Mucosa of descending colon (tissue), 3 donors: ENCODE data around the gene DPYSL4. TPM values are rescaled to one million over a fixed set of nuclear protein-coding genes. Genes with fewer than 3 reads are reported as not detected.
A peak's percentile ranks its signal among the peaks of the same experiment; 100 is the strongest.
"Not testable (repeated sequence)": the region's sequence is repeated elsewhere in the genome, so short reads cannot be mapped to it uniquely, and the experiment has no call there.

ENCODE experiments used
- ATAC-seq: fragments of 200-7000 bp; cut with Tn5 transposase; one replicate; pipeline ENCODE4 v1.9.1; 2020; ENCODE audit warnings: mild to moderate bottlenecking, moderate library complexity
- DNase-seq, 3 donors: peaks; one replicate each; pipeline ENCODE4 v3.0.0-alpha.2; 2020
- H3K36me3 ChIP-seq: fragments of 200-600 bp; one replicate; pipeline ENCODE4 v1.8.0; 2021; ENCODE audit warnings: low read depth, mild to moderate bottlenecking
- H3K4me1 ChIP-seq: fragments of 200-600 bp; one replicate; pipeline ENCODE4 v1.8.0; 2021; ENCODE audit warnings: low read depth, mild to moderate bottlenecking
- H3K4me3 ChIP-seq: fragments of 200-600 bp; one replicate; pipeline ENCODE4 v1.8.0; 2021; ENCODE audit warnings: mild to moderate bottlenecking
- H3K9me3 ChIP-seq: fragments of 200-600 bp; one replicate; pipeline ENCODE4 v1.8.0; 2021; ENCODE audit warnings: mild to moderate bottlenecking
- CTCF ChIP-seq: fragments of 200-600 bp; IDR thresholded peaks from one replicate; pipeline ENCODE4 v1.8.0; 2022; ENCODE audit warnings: antibody characterized with exemption, mild to moderate bottlenecking
- intact Hi-C, 2 donors: fragments of 100-400 bp; cut with DNase I in 1 of 2; cut with micrococcal nuclease in 1 of 2; formaldehyde crosslinking; loops; one replicate each; pipeline versions ENCODE4 v1.11.0 to v1.11.1; 2022; cut with DNase I, micrococcal nuclease
- total RNA-seq, 3 donors: library from RNA; stranded (reverse); fragmentation: NEBNext Ultra II Directional in 2 of 3; extraction: Animal tissue kit (Norgen Biotek cat#: 25700) in 2 of 3; gene quantifications; one replicate each; pipeline versions ENCODE4 v1.2.1 to v1.2.4, GENCODE V29; 2021 to 2023
- donor health status: DM: no; HTN: no; CAD: no; lungs with moderate emphysema.
- donor health status: DM: no; HTN: no; CAD: no.
- donor health status: DM: no; HTN: yes; CAD: no.

Gene DPYSL4
- total RNA-seq, 3 donors from 2014 or later = 0.46 to 1.3 (median 0.55) TPM

GRCh38 chr10:132209130-132209529 is 22.4 kb downstream of the DPYSL4 start:
- no peak for ATAC-seq
- no peak for TF ChIP-seq CTCF
- intact Hi-C loops = no loop called here
- Histone ChIP-seq H3K4me1 (no peaks in the 10 kb centered on the region), H3K9me3 (no peaks in the 10 kb centered on the region), H3K36me3 (no peaks in the 10 kb centered on the region), H3K4me3 (no peak overlapping the region)
- DNase-seq = peak in 1 of 3 donors; percentile 36

- intact Hi-C loops = no loop called here
- no peak for TF ChIP-seq CTCF
- Histone ChIP-seq H3K4me3 (no peak overlapping the region), H3K9me3 (no peaks in the 10 kb centered on the region), H3K36me3 (no peaks in the 10 kb centered on the region), H3K4me1 (no peaks in the 10 kb centered on the region)
- DNase-seq (no peak), ATAC-seq (no peak)
Measured at GRCh38 chr10:132209978-132210530, 23.3 kb downstream of the DPYSL4 start.

- no peaks in the 10 kb centered on the region for H3K9me3 ChIP-seq
- TF ChIP-seq CTCF = no peak
- H3K36me3 ChIP-seq = no peaks in the 10 kb centered on the region
- no peaks in the 10 kb centered on the region for H3K4me1 ChIP-seq
- no peak for ATAC-seq
- intact Hi-C loops = no loop called here
- H3K4me3 ChIP-seq = no peak overlapping the region
- DNase-seq = peak in 1 of 3 donors; percentile 17
Measured at GRCh38 chr10:132210766-132211165, 24.0 kb downstream of the DPYSL4 start.

- H3K36me3 ChIP-seq = no peaks in the 10 kb centered on the region
- DNase-seq (no peak), ATAC-seq (no peak)
- H3K4me3 ChIP-seq = no peak overlapping the region
- no peaks in the 10 kb centered on the region for H3K4me1 ChIP-seq
- no peak for TF ChIP-seq CTCF
- H3K9me3 ChIP-seq = peaks cover 4% of the 10 kb centered on the region
- intact Hi-C loops = no loop called here
Measured at GRCh38 chr10:132211246-132211645, 24.5 kb downstream of the DPYSL4 start.

GRCh38 chr10:132212816-132213215 is 26.1 kb downstream of the DPYSL4 start:
- TF ChIP-seq CTCF = no peak

GRCh38 chr10:132213917-132214316 is 27.2 kb downstream of the DPYSL4 start:
- intact Hi-C loops = no loop called here
- H3K4me3 ChIP-seq = no peak overlapping the region
- no peak for ATAC-seq

More at GRCh38 chr10:132212816-132213215, 26.1 kb downstream of the DPYSL4 start:
- ATAC-seq (no peak), DNase-seq (no peak)
- Histone ChIP-seq H3K4me1 (no peaks in the 10 kb centered on the region), H3K36me3 (no peaks in the 10 kb centered on the region), H3K4me3 (no peak overlapping the region), H3K9me3 (peaks cover 16% of the 10 kb centered on the region)
- intact Hi-C loops = no loop called here

GRCh38 chr10:132216441-132216840 is 29.7 kb downstream of the DPYSL4 start:
- H3K9me3 ChIP-seq = peaks cover 16% of the 10 kb centered on the region
- ATAC-seq, H3K36me3 ChIP-seq, H3K4me1 ChIP-seq, intact Hi-C loops, H3K4me3 ChIP-seq, DNase-seq: not testable (repeated sequence)

More at GRCh38 chr10:132213917-132214316, 27.2 kb downstream of the DPYSL4 start:
- no peaks in the 10 kb centered on the region for H3K4me1 ChIP-seq
- H3K36me3 ChIP-seq = no peaks in the 10 kb centered on the region
- H3K9me3 ChIP-seq = peaks cover 16% of the 10 kb centered on the region
- TF ChIP-seq CTCF = no peak
- no peak for DNase-seq
